ENCODE results near the gene UBXN11.

- TF ChIP-seq CTCF (IDR thresholded peaks at IDR 0.05; ENCODE audit: borderline replicate concordance, extremely low read depth, low read length, poor library complexity, severe bottlenecking), result no peak
- no peak for TF ChIP-seq EZH2 (IDR thresholded peaks at IDR 0.05; ENCODE audit: borderline replicate concordance, low read depth, low read length, severe bottlenecking)
Observed at GRCh38 chr1:26278724-26279455, 27.5 kb downstream of the UBXN11 start.

Data from DND-41 (cell line).